ENCODE results near the gene RHOJ. TPM values are rescaled to one million over a fixed set of nuclear protein-coding genes. Genes with fewer than 3 reads are reported as not detected.

The RHOJ gene
- total and polyA plus RNA-seq, 2 of the 4 experiments (the other 2 are of a cell fraction), result 9.5 to 33.9 TPM

GRCh38 chr14:63180011-63180410 is 24.2 kb upstream of the RHOJ start:
- in situ Hi-C loops (cut with MboI; ENCODE audit: low sequenced_read_pairs), result no loop called here
- peak overlapping the region; percentile 24 for H2AFZ ChIP-seq (replicated peaks; ENCODE audit: low read length, poor library complexity)
- CTCF ChIA-PET, result interaction anchor here (0.6 kb wide), 1 partner anchor 353 kb away, joined by 3 read pairs; no protein-coding TSS in a partner anchor

More at GRCh38 chr14:63180011-63180410, 24.2 kb upstream of the RHOJ start:
- ATAC-seq (ENCODE audit: low read depth) (no peak), DNase-seq (peak; percentile 28)
- POLR2A ChIA-PET (ENCODE audit: unreplicated experiment), result no interaction called here
- Histone ChIP-seq H4K91ac (ENCODE audit: insufficient read depth, low read depth, low read length) (no peak overlapping the region), H2BK120ac (ENCODE audit: low read depth, low read length) (no peak overlapping the region), H3K18ac (ENCODE audit: low read depth, low read length) (no peak overlapping the region; the same call in 1 of the 2 replicates), H3K9me3 (ENCODE audit: control insufficient read depth, insufficient read depth, low read length) (0 out of 2 replicates have a peak, but pooled peaks cover 2% of the 10 kb centered on the region), H3K4me2 (ENCODE audit: low read depth, low read length) (no peak overlapping the region), H4K20me1 (ENCODE audit: insufficient read depth, low read length) (no peaks in the 10 kb centered on the region), H3K23ac (ENCODE audit: low read depth, low read length) (no peak overlapping the region), H3K9me1 (ENCODE audit: insufficient read depth, low read length) (no peaks in the 10 kb centered on the region), H2BK20ac (ENCODE audit: low read depth, low read length) (no peak overlapping the region), H3K14ac (replicated peaks; ENCODE audit: low read depth, low read length) (no peak overlapping the region), H4K8ac (ENCODE audit: low read depth in 2 of 2, low read length in 2 of 2) (no peak overlapping the region), H2BK5ac (ENCODE audit: low read depth, low read length, poor library complexity, severe bottlenecking) (no peak overlapping the region), H3K79me1 (ENCODE audit: low read depth in 1 of 2, low read length in 2 of 2) (no peaks in the 10 kb centered on the region), H3K36me3 (ENCODE audit: control insufficient read depth, insufficient read depth, low read length) (no peaks in the 10 kb centered on the region), H2AK5ac (ENCODE audit: low read depth, low read length) (no peak overlapping the region), H3K4me3 (ENCODE audit: insufficient read depth, low read depth, low read length) (no peak overlapping the region), H3K4ac (ENCODE audit: low read depth, low read length) (no peak overlapping the region), H4K5ac (ENCODE audit: low read depth, low read length) (no peak overlapping the region), H2AK9ac (replicated peaks; ENCODE audit: low read depth, low read length, poor library complexity) (no peak overlapping the region), H2BK15ac (ENCODE audit: low read depth, low read length) (no peak overlapping the region), H3K4me1 (ENCODE audit: control insufficient read depth, insufficient read depth, low read length) (peaks cover under 1% of the 10 kb centered on the region; the same call in 1 of the 2 replicates), H3K56ac (ENCODE audit: extremely low read depth, insufficient read depth, low read length) (no peak overlapping the region), H3K9ac (ENCODE audit: low read depth, low read length) (no peak overlapping the region), H3K27ac (ENCODE audit: insufficient read depth, low read length) (no peak overlapping the region), H3K27me3 (ENCODE audit: control insufficient read depth, insufficient read depth, low read length) (no peaks in the 10 kb centered on the region)
- no TSS peak for BruUV-seq (replicated peaks)
- TF ChIP-seq USF2 (IDR thresholded peaks at IDR 0.05; ENCODE audit: low read depth, low read length), result no peak
- no peak for TF ChIP-seq RAD21 (IDR thresholded peaks at IDR 0.05; ENCODE audit: low read length)
- no peak for TF ChIP-seq CEBPB (IDR thresholded peaks at IDR 0.05; ENCODE audit: low read depth, low read length)
- no peak for TF ChIP-seq RCOR1 (IDR thresholded peaks at IDR 0.05; ENCODE audit: insufficient replicate concordance, low read length)
- TF ChIP-seq, protein P1, sequence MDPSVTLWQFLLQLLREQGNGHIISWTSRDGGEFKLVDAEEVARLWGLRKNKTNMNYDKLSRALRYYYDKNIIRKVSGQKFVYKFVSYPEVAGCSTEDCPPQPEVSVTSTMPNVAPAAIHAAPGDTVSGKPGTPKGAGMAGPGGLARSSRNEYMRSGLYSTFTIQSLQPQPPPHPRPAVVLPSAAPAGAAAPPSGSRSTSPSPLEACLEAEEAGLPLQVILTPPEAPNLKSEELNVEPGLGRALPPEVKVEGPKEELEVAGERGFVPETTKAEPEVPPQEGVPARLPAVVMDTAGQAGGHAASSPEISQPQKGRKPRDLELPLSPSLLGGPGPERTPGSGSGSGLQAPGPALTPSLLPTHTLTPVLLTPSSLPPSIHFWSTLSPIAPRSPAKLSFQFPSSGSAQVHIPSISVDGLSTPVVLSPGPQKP (IDR thresholded peaks at IDR 0.05; ENCODE audit: borderline replicate concordance, low read depth, low read length), result no peak
- TF ChIP-seq BHLHE40 (IDR thresholded peaks at IDR 0.05; ENCODE audit: low read depth, low read length), result no peak
- TF ChIP-seq CHD1 (IDR thresholded peaks at IDR 0.05; ENCODE audit: low read depth, low read length), result no peak
- no peak for TF ChIP-seq NFE2L2 (IDR thresholded peaks at IDR 0.05; ENCODE audit: low read depth, low read length)
- no peak for TF ChIP-seq POLR2A (IDR thresholded peaks at IDR 0.05; ENCODE audit: low read depth, low read length)
- no peak for TF ChIP-seq SMC3 (IDR thresholded peaks at IDR 0.05; ENCODE audit: low read depth, low read length)
- intact Hi-C loops (cut with micrococcal nuclease) (no loop called here), dilution Hi-C loops (cut with HindIII; ENCODE audit: low sequenced_read_pairs, unreplicated experiment) (no loop called here)
- 0% methylated on average over 1 of the region's 3 CpGs; no CpG with 5 or more reads in 1 of the 2 experiments for WGBS, 2 experiments (ENCODE audit: extremely low coverage in 2 of 2, insufficient read length in 1 of 2)

All from IMR-90 (cell line).